SK-N-SH treated with all-trans-retinoic acid at 6 μM for 48 hours (cell line): Measurements from ENCODE around the gene LTBP1.

Source experiments
- ARNTL ChIP-seq: fragments of 450-650 bp; formaldehyde crosslinking; IDR thresholded peaks from 2 replicates; pipeline ENCODE4 v1.5.0; 2020; ENCODE audit warnings: low read depth, mild to moderate bottlenecking, moderate library complexity, borderline replicate concordance
- CSRNP3 ChIP-seq: fragments of 250-450 bp; sonication (Bioruptor Pico); IDR thresholded peaks from 2 replicates; pipeline ENCODE4 v1.5.1; 2021; ENCODE audit warnings: mild to moderate bottlenecking, moderate library complexity
- OSR1 ChIP-seq: fragments of 250-450 bp; sonication (Bioruptor Pico); IDR thresholded peaks from 2 replicates; pipeline ENCODE4 v1.8.0; 2022; ENCODE audit warnings: moderate library complexity, mild to moderate bottlenecking, inconsistent platforms
- PATZ1 ChIP-seq: fragments of 250-450 bp; sonication (Bioruptor Pico); IDR thresholded peaks from 2 replicates; pipeline ENCODE4 v1.8.0; 2020; ENCODE audit warnings: mild to moderate bottlenecking, moderate library complexity, borderline replicate concordance
- POU6F1 ChIP-seq: fragments of 250-450 bp; sonication (Bioruptor Pico); IDR thresholded peaks from 2 replicates; pipeline ENCODE4 v1.8.0; 2021; ENCODE audit warnings: low read depth, mild to moderate bottlenecking, moderate library complexity, borderline replicate concordance
- PPARA ChIP-seq: fragments of 250-450 bp; sonication (Bioruptor Pico); IDR thresholded peaks from 2 replicates; pipeline ENCODE4 v1.5.0; 2020; ENCODE audit warnings: mild to moderate bottlenecking, borderline replicate concordance
- TCF4 ChIP-seq: fragments of 250-450 bp; sonication (Bioruptor Pico); IDR thresholded peaks from 2 replicates; pipeline ENCODE4 v1.8.0; 2021; ENCODE audit warnings: mild to moderate bottlenecking, moderate library complexity, borderline replicate concordance
- TOX ChIP-seq: fragments of 250-450 bp; sonication (Bioruptor Pico); IDR thresholded peaks from 2 replicates; pipeline ENCODE4 v1.8.0; 2021; ENCODE audit warnings: mild to moderate bottlenecking, moderate library complexity, borderline replicate concordance
- ZFP3 ChIP-seq: fragments of 250-450 bp; sonication (Bioruptor Pico); IDR thresholded peaks from 2 replicates; pipeline ENCODE4 v1.5.0; 2020; ENCODE audit warnings: mild to moderate bottlenecking, moderate library complexity
- ZFP30 ChIP-seq: fragments of 450-650 bp; formaldehyde crosslinking; IDR thresholded peaks from 2 replicates; pipeline ENCODE4 v1.5.0; 2022; ENCODE audit warnings: mild to moderate bottlenecking, moderate library complexity
- ZNF8 ChIP-seq: fragments of 450-650 bp; formaldehyde crosslinking; IDR thresholded peaks from 2 replicates; pipeline ENCODE4 v1.5.0; 2020; ENCODE audit warnings: mild to moderate bottlenecking, moderate library complexity

GRCh38 chr2:33000986-33001385, 54.2 kb downstream of the LTBP1 start:
- no peak for TF ChIP-seq ZFP30
- no peak for TF ChIP-seq CSRNP3 (CRISPR knock-in tag)
- TF ChIP-seq PPARA (CRISPR knock-in tag), result no peak
- TF ChIP-seq OSR1, result no peak
- no peak for TF ChIP-seq PATZ1
- TF ChIP-seq ARNTL (CRISPR knock-in tag), result no peak
- no peak for TF ChIP-seq ZNF8 (CRISPR knock-in tag)
- TF ChIP-seq TOX (CRISPR knock-in tag), result no peak
- TF ChIP-seq ZFP3 (CRISPR knock-in tag), result no peak
- no peak for TF ChIP-seq POU6F1 (CRISPR knock-in tag)
- no peak for TF ChIP-seq TCF4
